ENCODE results near the gene SRM.

GRCh38 chr1:11054181-11054580, 5.6 kb downstream of the SRM start:
- TF ChIP-seq POLR2AphosphoS5 (IDR thresholded peaks at IDR 0.05; ENCODE audit: low read depth, low read length) (no peak; the same call in 1 of the 2 replicates), SIN3A (IDR thresholded peaks at IDR 0.05; ENCODE audit: borderline replicate concordance, insufficient read depth, low read length) (no peak), TAF1 (IDR thresholded peaks at IDR 0.05; ENCODE audit: borderline replicate concordance, insufficient read depth, low read length) (no peak)
- TF ChIP-seq, protein P1, sequence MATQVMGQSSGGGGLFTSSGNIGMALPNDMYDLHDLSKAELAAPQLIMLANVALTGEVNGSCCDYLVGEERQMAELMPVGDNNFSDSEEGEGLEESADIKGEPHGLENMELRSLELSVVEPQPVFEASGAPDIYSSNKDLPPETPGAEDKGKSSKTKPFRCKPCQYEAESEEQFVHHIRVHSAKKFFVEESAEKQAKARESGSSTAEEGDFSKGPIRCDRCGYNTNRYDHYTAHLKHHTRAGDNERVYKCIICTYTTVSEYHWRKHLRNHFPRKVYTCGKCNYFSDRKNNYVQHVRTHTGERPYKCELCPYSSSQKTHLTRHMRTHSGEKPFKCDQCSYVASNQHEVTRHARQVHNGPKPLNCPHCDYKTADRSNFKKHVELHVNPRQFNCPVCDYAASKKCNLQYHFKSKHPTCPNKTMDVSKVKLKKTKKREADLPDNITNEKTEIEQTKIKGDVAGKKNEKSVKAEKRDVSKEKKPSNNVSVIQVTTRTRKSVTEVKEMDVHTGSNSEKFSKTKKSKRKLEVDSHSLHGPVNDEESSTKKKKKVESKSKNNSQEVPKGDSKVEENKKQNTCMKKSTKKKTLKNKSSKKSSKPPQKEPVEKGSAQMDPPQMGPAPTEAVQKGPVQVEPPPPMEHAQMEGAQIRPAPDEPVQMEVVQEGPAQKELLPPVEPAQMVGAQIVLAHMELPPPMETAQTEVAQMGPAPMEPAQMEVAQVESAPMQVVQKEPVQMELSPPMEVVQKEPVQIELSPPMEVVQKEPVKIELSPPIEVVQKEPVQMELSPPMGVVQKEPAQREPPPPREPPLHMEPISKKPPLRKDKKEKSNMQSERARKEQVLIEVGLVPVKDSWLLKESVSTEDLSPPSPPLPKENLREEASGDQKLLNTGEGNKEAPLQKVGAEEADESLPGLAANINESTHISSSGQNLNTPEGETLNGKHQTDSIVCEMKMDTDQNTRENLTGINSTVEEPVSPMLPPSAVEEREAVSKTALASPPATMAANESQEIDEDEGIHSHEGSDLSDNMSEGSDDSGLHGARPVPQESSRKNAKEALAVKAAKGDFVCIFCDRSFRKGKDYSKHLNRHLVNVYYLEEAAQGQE (IDR thresholded peaks at IDR 0.05; ENCODE audit: insufficient read depth in 1 of 2, low read depth in 2 of 2, low read length in 2 of 2), result no peak

All from PFSK-1 (cell line).